ENCODE data around the gene C1RL.

DNA sequence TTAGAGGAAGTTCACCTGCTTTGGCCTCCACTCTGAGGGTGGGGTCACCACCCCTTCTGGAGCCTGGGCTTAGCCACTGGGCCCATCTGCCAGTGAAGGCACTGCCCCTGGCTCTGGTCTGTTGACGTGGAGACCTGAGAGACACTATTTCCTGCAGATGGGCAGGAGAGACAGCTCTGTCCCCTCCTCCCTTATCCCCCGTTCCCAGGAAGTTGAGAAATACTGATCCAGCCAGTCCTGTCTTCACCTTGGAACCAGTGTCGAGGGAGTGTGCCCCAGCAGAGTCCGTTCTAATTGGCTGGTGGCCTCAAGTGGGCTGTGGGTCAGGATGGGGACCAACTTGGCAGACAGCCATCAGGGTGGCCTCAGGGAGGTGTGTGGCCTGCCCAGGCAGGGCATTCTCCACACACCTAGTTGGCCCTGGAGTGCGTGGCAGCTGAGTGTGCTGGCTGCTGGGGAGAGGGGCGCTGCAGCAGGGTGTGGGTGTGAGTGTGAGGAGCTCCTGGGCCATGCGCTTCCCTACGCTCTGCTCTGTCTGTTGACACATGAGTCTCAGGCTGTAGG, 46.5 kb upstream of the C1RL start:
- no peak for TF ChIP-seq POLR2A (IDR thresholded peaks at IDR 0.05)
- TF ChIP-seq, protein P1, sequence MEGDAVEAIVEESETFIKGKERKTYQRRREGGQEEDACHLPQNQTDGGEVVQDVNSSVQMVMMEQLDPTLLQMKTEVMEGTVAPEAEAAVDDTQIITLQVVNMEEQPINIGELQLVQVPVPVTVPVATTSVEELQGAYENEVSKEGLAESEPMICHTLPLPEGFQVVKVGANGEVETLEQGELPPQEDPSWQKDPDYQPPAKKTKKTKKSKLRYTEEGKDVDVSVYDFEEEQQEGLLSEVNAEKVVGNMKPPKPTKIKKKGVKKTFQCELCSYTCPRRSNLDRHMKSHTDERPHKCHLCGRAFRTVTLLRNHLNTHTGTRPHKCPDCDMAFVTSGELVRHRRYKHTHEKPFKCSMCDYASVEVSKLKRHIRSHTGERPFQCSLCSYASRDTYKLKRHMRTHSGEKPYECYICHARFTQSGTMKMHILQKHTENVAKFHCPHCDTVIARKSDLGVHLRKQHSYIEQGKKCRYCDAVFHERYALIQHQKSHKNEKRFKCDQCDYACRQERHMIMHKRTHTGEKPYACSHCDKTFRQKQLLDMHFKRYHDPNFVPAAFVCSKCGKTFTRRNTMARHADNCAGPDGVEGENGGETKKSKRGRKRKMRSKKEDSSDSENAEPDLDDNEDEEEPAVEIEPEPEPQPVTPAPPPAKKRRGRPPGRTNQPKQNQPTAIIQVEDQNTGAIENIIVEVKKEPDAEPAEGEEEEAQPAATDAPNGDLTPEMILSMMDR (IDR thresholded peaks at IDR 0.05 in 8 of 11, conservative IDR thresholded peaks at IDR 0.05 in 3 of 11) = no peak
- TF ChIP-seq POLR2AphosphoS5 (IDR thresholded peaks at IDR 0.05) = peak in 1 of 3 donors; percentile 24

Data from spleen (tissue), 7 donors.